PC-3 (cell line): ENCODE data around the gene OR10G8. TPM values are rescaled to one million over a fixed set of nuclear protein-coding genes. Genes with fewer than 3 reads are reported as not detected.
"Not testable (repeated sequence)": the region's sequence is repeated elsewhere in the genome, so short reads cannot be mapped to it uniquely, and the experiment has no call there.

Experiments used
- ATAC-seq: fragments of 200-7000 bp; cut with Tn5 transposase; 2 replicates; pipeline ENCODE4 v1.9.1; 2020; ENCODE audit warnings: mild to moderate bottlenecking, moderate library complexity
- BruUV-seq: library from RNA; stranded (reverse); fragments of 400-500 nt; replicated peaks from 2 replicates; lab custom pipeline; 2021; lab: Mats Ljungman, UMichigan
- CTCF ChIA-PET: fragments of 300-600 bp; sonication (Branson Sonifier 250); formaldehyde crosslinking; loops from one replicate; lab custom pipeline; 2022; ENCODE audit warnings: antibody characterized with exemption; lab: Charles Lee
- POLR2A ChIA-PET: fragments of 300-600 bp; sonication (Branson Sonifier 250); formaldehyde crosslinking; loops from one replicate; lab custom pipeline; 2022; ENCODE audit warnings: antibody characterized with exemption; ENCODE audit not compliant: unreplicated experiment; lab: Charles Lee
- DNase-seq: peaks from one replicate; pipeline ENCODE4 v3.0.0-alpha.2; 2015
- H2AFZ ChIP-seq: fragments of 300-600 bp; sonication (generic); 2 replicates; pipeline ENCODE4 v1.6.0; 2016; ENCODE audit warnings: antibody characterized with exemption, low read length
- H3F3A ChIP-seq: fragments of 300-600 bp; sonication (generic); one replicate; pipeline ENCODE4 v1.6.0; 2017; ENCODE audit warnings: antibody characterized with exemption, low read length, control low read depth, mild to moderate bottlenecking; ENCODE audit not compliant: unreplicated experiment
- H3K27ac ChIP-seq: fragments of 300-600 bp; sonication (generic); 2 replicates; pipeline ENCODE4 v1.5.1; 2016; ENCODE audit warnings: mild to moderate bottlenecking, low read length
- H3K27me3 ChIP-seq: fragments of 300-600 bp; sonication (generic); 2 replicates; pipeline ENCODE4 v1.6.1; 2016; ENCODE audit warnings: low read length, mixed read lengths
- H3K36me3 ChIP-seq: fragments of 300-600 bp; sonication (generic); 2 replicates; pipeline ENCODE4 v1.6.1; 2016; ENCODE audit warnings: low read depth, mixed run types, low read length, mixed read lengths
- H3K4me1 ChIP-seq: fragments of 300-600 bp; sonication (generic); 2 replicates; pipeline ENCODE4 v1.5.1; 2016; ENCODE audit warnings: low read length; ENCODE audit not compliant: insufficient read depth
- H3K4me2 ChIP-seq: fragments of 300-600 bp; sonication (generic); 2 replicates; pipeline ENCODE4 v1.6.0; 2016; ENCODE audit warnings: low read length
- H3K4me3 ChIP-seq: fragments of 300-600 bp; sonication (generic); 2 replicates; pipeline ENCODE4 v1.5.1; 2016; ENCODE audit warnings: mild to moderate bottlenecking, low read length, mixed read lengths
- H3K79me2 ChIP-seq: fragments of 300-600 bp; sonication (generic); 2 replicates; pipeline ENCODE4 v1.6.1; 2017; ENCODE audit warnings: low read length, mixed read lengths
- H3K9ac ChIP-seq: fragments of 300-600 bp; sonication (generic); 2 replicates; pipeline ENCODE4 v1.6.0; 2016; ENCODE audit warnings: mild to moderate bottlenecking, low read length
- H3K9me2 ChIP-seq: fragments of 300-600 bp; sonication (generic); replicated peaks from 2 replicates; pipeline ENCODE4 v1.6.1; 2016; ENCODE audit warnings: mixed run types, low read length, mixed read lengths
- H3K9me3 ChIP-seq: fragments of 300-600 bp; sonication (generic); 2 replicates; pipeline ENCODE4 v1.6.1; 2016; ENCODE audit warnings: low read length, mixed read lengths
- H4K20me1 ChIP-seq: fragments of 300-600 bp; sonication (generic); 2 replicates; pipeline ENCODE4 v1.6.1; 2016; ENCODE audit warnings: low read length, mixed read lengths
- EZH2 ChIP-seq: fragments of 300-600 bp; sonication (generic); IDR thresholded peaks from one replicate; pipeline ENCODE4 v1.6.1; 2017; ENCODE audit warnings: antibody characterized with exemption, mild to moderate bottlenecking, low read length; ENCODE audit not compliant: unreplicated experiment
- EZH2phosphoT487 ChIP-seq: fragments of 300-600 bp; sonication (generic); IDR thresholded peaks from 2 replicates; pipeline ENCODE4 v1.6.1; 2018; ENCODE audit warnings: mild to moderate bottlenecking, antibody characterized with exemption, low read length, borderline replicate concordance
- intact Hi-C: fragments of 100-400 bp; cut with micrococcal nuclease; formaldehyde crosslinking; loops from 2 replicates; pipeline ENCODE4 v1.9.0; 2023
- total RNA-seq: library from RNA; depleted of rRNA; stranded (reverse); fragments of >200 nt; gene quantifications from 2 replicates; pipeline ENCODE4 v1.2.3, GENCODE V29; 2014
- TF ChIP-seq, protein P1 (sequence below): fragments of 300-600 bp; sonication (generic); conservative IDR thresholded peaks from 2 replicates; pipeline ENCODE4 v1.5.1; 2017; ENCODE audit warnings: antibody characterized with exemption, low read depth, mild to moderate bottlenecking, low read length

Gene OR10G8
- total RNA-seq, 1 experiment from 2014 or later: not detected

DNA sequence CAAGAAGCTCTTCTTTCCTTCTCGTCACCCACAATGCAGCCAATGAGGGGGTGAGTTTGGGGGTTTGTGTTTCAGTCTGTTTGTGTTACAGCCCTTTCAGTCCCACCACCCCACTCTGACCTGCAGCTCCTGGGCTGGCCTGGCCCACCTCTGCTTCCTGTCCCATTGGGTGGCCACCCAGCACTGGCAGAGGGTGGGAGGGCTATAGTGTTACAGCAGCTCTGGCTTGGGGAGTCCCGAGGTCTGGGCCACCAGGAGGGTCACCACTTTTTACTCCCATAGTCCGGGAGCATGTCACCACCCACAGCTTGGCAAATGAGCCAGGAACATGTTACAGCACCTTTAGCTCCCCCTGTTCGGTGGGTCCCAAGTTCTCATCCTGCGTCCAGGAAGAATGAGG lies 47.3 kb upstream of the OR10G8 start:
- no peak overlapping the region for H2AFZ ChIP-seq
- ChIA-PET POLR2A (no interaction called here), CTCF (no interaction called here)
- DNase-seq (no peak), ATAC-seq (no peak)
- no peaks in the 10 kb centered on the region; the same call in 1 of the 2 replicates for H3K27me3 ChIP-seq
- no peak overlapping the region for H3K27ac ChIP-seq
- no peak overlapping the region for H3K4me3 ChIP-seq
- H3K4me2 ChIP-seq: no peak overlapping the region
- peaks cover 2% of the 10 kb centered on the region for H3K4me1 ChIP-seq
- H3K9me2 ChIP-seq: no peaks in the 10 kb centered on the region
- no peaks in the 10 kb centered on the region for H3K79me2 ChIP-seq
- H3F3A ChIP-seq: no peaks in the 10 kb centered on the region
- no TSS peak for BruUV-seq
- TF ChIP-seq EZH2 (no peak), EZH2phosphoT487 (no peak)
- TF ChIP-seq, protein P1, sequence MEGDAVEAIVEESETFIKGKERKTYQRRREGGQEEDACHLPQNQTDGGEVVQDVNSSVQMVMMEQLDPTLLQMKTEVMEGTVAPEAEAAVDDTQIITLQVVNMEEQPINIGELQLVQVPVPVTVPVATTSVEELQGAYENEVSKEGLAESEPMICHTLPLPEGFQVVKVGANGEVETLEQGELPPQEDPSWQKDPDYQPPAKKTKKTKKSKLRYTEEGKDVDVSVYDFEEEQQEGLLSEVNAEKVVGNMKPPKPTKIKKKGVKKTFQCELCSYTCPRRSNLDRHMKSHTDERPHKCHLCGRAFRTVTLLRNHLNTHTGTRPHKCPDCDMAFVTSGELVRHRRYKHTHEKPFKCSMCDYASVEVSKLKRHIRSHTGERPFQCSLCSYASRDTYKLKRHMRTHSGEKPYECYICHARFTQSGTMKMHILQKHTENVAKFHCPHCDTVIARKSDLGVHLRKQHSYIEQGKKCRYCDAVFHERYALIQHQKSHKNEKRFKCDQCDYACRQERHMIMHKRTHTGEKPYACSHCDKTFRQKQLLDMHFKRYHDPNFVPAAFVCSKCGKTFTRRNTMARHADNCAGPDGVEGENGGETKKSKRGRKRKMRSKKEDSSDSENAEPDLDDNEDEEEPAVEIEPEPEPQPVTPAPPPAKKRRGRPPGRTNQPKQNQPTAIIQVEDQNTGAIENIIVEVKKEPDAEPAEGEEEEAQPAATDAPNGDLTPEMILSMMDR: no peak
- intact Hi-C loops: no loop called here
- no peaks in the 10 kb centered on the region for H3K9me3 ChIP-seq
- H3K36me3 ChIP-seq: no peaks in the 10 kb centered on the region
- no peak overlapping the region for H3K9ac ChIP-seq
- H4K20me1 ChIP-seq: no peaks in the 10 kb centered on the region

DNA sequence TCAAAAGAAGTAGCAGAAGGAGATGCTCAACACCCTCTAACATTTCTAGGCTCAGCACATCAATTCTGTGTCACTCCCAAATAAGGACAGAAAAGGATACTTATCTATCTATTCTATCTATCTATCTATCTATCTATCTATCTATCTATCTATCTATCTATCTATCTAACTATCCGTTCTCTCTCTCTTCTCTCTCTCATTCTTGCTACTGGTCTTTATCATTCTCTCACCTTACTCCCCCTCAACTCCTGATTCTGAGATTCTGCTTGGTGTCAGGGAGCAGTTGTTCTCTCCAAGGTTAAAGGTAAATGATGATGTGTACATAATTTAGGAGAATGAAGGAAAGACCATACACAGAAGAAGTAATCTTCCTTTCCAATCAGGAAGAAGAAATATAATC lies 31.5 kb upstream of the OR10G8 start, which contains the start of gene OR10G6:
TSS of gene OR10G6 (minus strand) at position 43 of the 400 bp plus-strand sequence. CDS start at position 43, 0 bp downstream.
- ChIA-PET POLR2A (no interaction called here), CTCF (no interaction called here)
- Histone ChIP-seq H3K4me3 (no peak within 1 kb of the TSS), H3K36me3 (no peaks in the 10 kb centered on the region), H3K79me2 (no peaks in the 10 kb centered on the region), H3F3A (no peaks in the 10 kb centered on the region), H3K9ac (no peak within 1 kb of the TSS), H4K20me1 (no peaks in the 10 kb centered on the region), H3K9me2 (no peaks in the 10 kb centered on the region), H3K9me3 (no peaks in the 10 kb centered on the region), H2AFZ (no peak within 1 kb of the TSS), H3K27ac (no peak within 1 kb of the TSS), H3K27me3 (peaks cover 99% of the 10 kb centered on the region), H3K4me1 (no peaks in the 10 kb centered on the region), H3K4me2 (no peak within 1 kb of the TSS)
- no peak for TF ChIP-seq EZH2
- TF ChIP-seq, protein P1: no peak
- no peak for TF ChIP-seq EZH2phosphoT487
- intact Hi-C loops: no loop called here
- DNase-seq: no peak
- ATAC-seq: no peak
- no TSS peak for BruUV-seq

DNA sequence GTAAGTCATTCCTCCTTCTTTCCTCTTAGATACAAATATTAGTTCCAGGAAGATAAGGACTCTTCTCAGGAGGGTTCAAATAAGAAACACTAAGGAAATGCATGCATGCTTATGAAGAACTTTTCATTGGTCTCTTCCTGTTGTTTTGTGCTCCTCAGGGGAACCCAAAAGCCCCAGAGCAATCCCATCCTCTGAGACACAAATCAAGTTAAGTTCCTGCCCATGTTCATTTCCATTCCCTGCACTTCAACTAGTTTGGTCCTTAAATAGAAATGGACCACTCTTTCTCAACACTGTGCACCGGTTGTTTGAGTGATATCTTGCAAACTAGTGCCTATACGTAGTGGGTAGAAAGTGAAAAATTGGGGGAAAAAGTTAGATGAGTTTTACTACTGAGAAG lies 13.9 kb upstream of the OR10G8 start, which contains the start of gene OR10G4:
TSS of gene OR10G4 (plus strand) at position 301 of the 400 bp plus-strand sequence. CDS start 2,578 bp downstream, outside the sequence.
- Histone ChIP-seq H3K9ac (no peak within 1 kb of the TSS), H3K9me3 (no peaks in the 10 kb centered on the region), H3F3A (no peaks in the 10 kb centered on the region), H3K4me2 (no peak within 1 kb of the TSS), H3K27me3 (peaks cover 53% of the 10 kb centered on the region), H3K4me1 (no peaks in the 10 kb centered on the region), H2AFZ (no peak within 1 kb of the TSS), H3K79me2 (no peaks in the 10 kb centered on the region), H3K36me3 (no peaks in the 10 kb centered on the region), H3K9me2 (no peaks in the 10 kb centered on the region), H4K20me1 (no peaks in the 10 kb centered on the region), H3K27ac (no peak within 1 kb of the TSS), H3K4me3 (no peak within 1 kb of the TSS)
- no peak for ATAC-seq
- CTCF ChIA-PET: no interaction called here
- no TSS peak for BruUV-seq
- DNase-seq: no peak
- TF ChIP-seq EZH2phosphoT487 (no peak), EZH2 (no peak)
- TF ChIP-seq, protein P1: no peak
- POLR2A ChIA-PET: no interaction called here
- intact Hi-C loops: no loop called here

DNA sequence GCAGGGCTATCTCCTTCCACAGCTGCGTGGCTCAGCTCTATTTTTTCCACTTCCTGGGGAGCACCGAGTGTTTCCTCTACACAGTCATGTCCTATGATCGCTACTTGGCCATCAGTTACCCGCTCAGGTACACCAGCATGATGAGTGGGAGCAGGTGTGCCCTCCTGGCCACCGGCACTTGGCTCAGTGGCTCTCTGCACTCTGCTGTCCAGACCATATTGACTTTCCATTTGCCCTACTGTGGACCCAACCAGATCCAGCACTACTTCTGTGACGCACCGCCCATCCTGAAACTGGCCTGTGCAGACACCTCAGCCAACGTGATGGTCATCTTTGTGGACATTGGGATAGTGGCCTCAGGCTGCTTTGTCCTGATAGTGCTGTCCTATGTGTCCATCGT lies 10.8 kb upstream of the OR10G8 start:
- H3K27ac ChIP-seq, H3F3A ChIP-seq, H3K79me2 ChIP-seq, DNase-seq, H3K9me2 ChIP-seq, ATAC-seq, H3K4me1 ChIP-seq, H4K20me1 ChIP-seq, H3K4me2 ChIP-seq, CTCF ChIA-PET, H3K36me3 ChIP-seq, POLR2A ChIA-PET, intact Hi-C loops, H3K9me3 ChIP-seq, H2AFZ ChIP-seq, H3K4me3 ChIP-seq, H3K9ac ChIP-seq, BruUV-seq: not testable (repeated sequence)
- H3K27me3 ChIP-seq: peaks cover 61% of the 10 kb centered on the region
